ENCODE data around the gene UAP1L1.

GRCh38 chr9:137039611-137040366 is 37.5 kb upstream of the UAP1L1 start:
- TF ChIP-seq POLR2AphosphoS5 (IDR thresholded peaks at IDR 0.05; ENCODE audit: low read depth) (no peak; the same call in 1 of the 2 replicates), CTCF (IDR thresholded peaks at IDR 0.05; ENCODE audit: insufficient read depth, low read length) (no peak), SPI1 (IDR thresholded peaks at IDR 0.05; ENCODE audit: borderline replicate concordance, low read depth) (no peak)

Data from HL-60 (cell line).